Measurements from ENCODE around the gene SRRM2. TPM values are rescaled to one million over a fixed set of nuclear protein-coding genes. Genes with fewer than 3 reads are reported as not detected.

The SRRM2 gene
- total and polyA plus RNA-seq, 9 of the 15 experiments (the other 6 are each of a cell fraction or from before 2014, with no cell fraction given), result 26.7 to 563 (median 81.1) TPM

DNA sequence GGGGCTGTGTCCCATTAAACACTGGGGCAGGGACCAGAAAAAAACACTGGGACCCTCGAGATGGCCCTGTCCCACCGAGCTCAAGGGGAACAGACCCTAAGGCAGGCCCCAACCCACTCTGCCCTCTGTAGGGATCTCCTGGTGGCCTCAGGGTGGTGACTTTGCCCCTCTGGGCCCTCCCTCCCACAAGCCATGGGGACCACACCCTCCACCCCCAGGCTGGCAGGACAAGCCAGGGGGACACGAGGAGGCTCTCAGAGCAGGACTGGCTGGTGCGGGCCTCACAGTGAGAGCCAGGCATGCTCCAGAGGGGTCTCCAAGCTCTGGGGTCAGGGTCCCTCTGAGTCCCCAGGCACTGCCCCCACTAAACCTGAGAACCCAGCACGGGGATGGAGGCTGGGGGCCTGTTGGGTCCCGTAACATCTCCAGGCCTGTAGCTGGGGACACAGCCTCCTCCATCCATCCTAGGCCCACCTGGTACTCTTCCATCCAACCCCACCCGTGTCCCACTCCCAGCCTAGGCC, 14.5 kb upstream of the SRRM2 start:
- Histone ChIP-seq H3K79me2 (ENCODE audit: control insufficient read depth, insufficient read depth, low read length) (no peaks in the 10 kb centered on the region), H3K4me2 (ENCODE audit: insufficient read depth, low read length) (peak overlapping the region; percentile 6; the same call in 1 of the 2 replicates), H3K27me3 (ENCODE audit: control insufficient read depth in 2 of 2, insufficient read depth in 2 of 2, low read length in 2 of 2) (no peaks in the 10 kb centered on the region), H3K4me3 (no peak overlapping the region), H2AFZ (ENCODE audit: low read depth, low read length) (peak overlapping the region; percentile 80; the same call in 1 of the 2 replicates), H3K9ac (ENCODE audit: insufficient read depth in 1 of 2, low read depth in 2 of 2, low read length in 2 of 2) (peak overlapping the region in 1 of 2 experiments; percentile 90; a peak in 2 of 4 replicates), H3K9me3 (replicated peaks; ENCODE audit: control insufficient read depth, insufficient read depth, low read depth, low read length) (no peaks in the 10 kb centered on the region), H3K4me1 (replicated peaks in 1 of 2; ENCODE audit: control insufficient read depth in 2 of 2, insufficient read depth in 2 of 2, low read length in 2 of 2) (peaks cover 7 to 40% of the 10 kb centered on the region in 2 experiments; a peak in 4 of 5 replicates), H3K36me3 (ENCODE audit: control insufficient read depth, insufficient read depth, low read length) (no peaks in the 10 kb centered on the region), H4K20me1 (replicated peaks; ENCODE audit: control insufficient read depth, insufficient read depth, low read length) (no peaks in the 10 kb centered on the region), H3K27ac (ENCODE audit: extremely low read depth, low read depth, low read length) (no peak overlapping the region), H3K9me1 (ENCODE audit: control insufficient read depth, insufficient read depth, low read length) (no peaks in the 10 kb centered on the region)
- ATAC-seq (no peak), FAIRE-seq (no peak), DNase-seq (ENCODE audit: extremely low read depth in 1 of 4, low spot score in 3 of 4) (no peak)
- intact Hi-C loops (cut with micrococcal nuclease), result no loop called here
- ChIA-PET POLR2A (interaction anchor here (0.6 to 4.3 kb wide), 5 partner anchors 12 to 345 kb away, joined by 3 to 51 read pairs (median 4); partner anchors contain the start of gene SRRM2), CTCF (ENCODE audit: low intra/inter-chr PET ratio) (no interaction called here)
- BruUV-seq (replicated peaks), result no TSS peak
- in situ Hi-C loops (cut with MboI), result no loop called here
- TF ChIP-seq POLR2G (IDR thresholded peaks at IDR 0.05; ENCODE audit: low read depth, low read length) (peak; percentile 15; the same call in 1 of the 2 replicates), KLF1 (tag; IDR thresholded peaks at IDR 0.05) (no peak)
- WGBS (ENCODE audit: insufficient coverage, low coverage, missing lambda C conversion rate), result 56% methylated on average over 5 of the region's 7 CpGs

DNA sequence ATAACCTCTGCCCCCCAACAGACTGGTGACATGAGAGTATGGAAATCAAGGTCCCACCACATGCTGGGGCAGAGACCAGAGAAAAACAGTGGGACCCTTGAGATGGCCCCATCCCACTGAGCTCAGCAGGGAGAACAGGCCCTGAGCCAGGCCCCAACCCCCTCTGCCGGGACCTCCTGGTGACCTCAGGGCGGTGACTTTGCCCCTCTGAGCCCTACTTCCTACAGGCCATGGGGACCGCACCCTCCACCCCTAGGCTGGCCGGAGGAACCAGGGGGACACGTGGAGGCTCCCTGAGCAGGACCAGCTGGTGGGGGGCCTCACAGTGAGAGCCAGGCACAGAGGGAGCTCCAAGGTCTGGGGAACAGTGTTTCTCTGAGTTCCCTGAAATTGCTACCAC, 13.8 kb upstream of the SRRM2 start:
- H3K36me3 ChIP-seq (ENCODE audit: control insufficient read depth, insufficient read depth, low read length), result no peaks in the 10 kb centered on the region
- ChIA-PET POLR2A (interaction anchor here (0.6 to 4.3 kb wide), 6 partner anchors 13 to 344 kb away, joined by 3 to 51 read pairs (median 3); partner anchors contain the start of gene SRRM2), CTCF (ENCODE audit: low intra/inter-chr PET ratio) (interaction anchor here (0.6 kb wide), 1 partner anchor 10 kb away, joined by 3 read pairs; no protein-coding TSS in a partner anchor)
- H3K4me1 ChIP-seq (replicated peaks in 1 of 2; ENCODE audit: control insufficient read depth in 2 of 2, insufficient read depth in 2 of 2, low read length in 2 of 2), result peaks cover 7 to 43% of the 10 kb centered on the region in 2 experiments; a peak in 4 of 5 replicates
- peak overlapping the region; percentile 6; the same call in 1 of the 2 replicates for H3K4me2 ChIP-seq (ENCODE audit: insufficient read depth, low read length)
- no peaks in the 10 kb centered on the region for H3K79me2 ChIP-seq (ENCODE audit: control insufficient read depth, insufficient read depth, low read length)
- WGBS (ENCODE audit: insufficient coverage, low coverage, missing lambda C conversion rate), result 24% methylated on average over 5 of the region's 5 CpGs
- no peaks in the 10 kb centered on the region for H4K20me1 ChIP-seq (replicated peaks; ENCODE audit: control insufficient read depth, insufficient read depth, low read length)
- TF ChIP-seq ZNF23 (CRISPR knock-in tag; IDR thresholded peaks at IDR 0.05), result no peak
- TF ChIP-seq NR2C2 (CRISPR knock-in tag; IDR thresholded peaks at IDR 0.05), result no peak
- peak; percentile 35; the same call in 1 of the 2 replicates for TF ChIP-seq NR2C2 (tag; IDR thresholded peaks at IDR 0.05)
- peak; percentile 26; the same call in 1 of the 2 replicates for TF ChIP-seq POLR2G (IDR thresholded peaks at IDR 0.05; ENCODE audit: low read depth, low read length)
- peak; percentile 45; the same call in 1 of the 2 replicates for TF ChIP-seq NR2C1 (IDR thresholded peaks at IDR 0.05)
- no peak for TF ChIP-seq NR2C1 (tag; IDR thresholded peaks at IDR 0.05)
- 0 out of 4 replicates have a peak, but pooled peaks of 1 of the 2 experiments have one; percentile 15 for TF ChIP-seq SIN3A (IDR thresholded peaks at IDR 0.05; ENCODE audit: borderline replicate concordance in 2 of 2, control insufficient read depth in 1 of 2, low read depth in 2 of 2, low read length in 2 of 2)
- TF ChIP-seq ZNF282 (CRISPR knock-in tag; IDR thresholded peaks at IDR 0.05), result no peak
- no peak for TF ChIP-seq FOXJ2 (tag; IDR thresholded peaks at IDR 0.05)
- TF ChIP-seq, protein P1, sequence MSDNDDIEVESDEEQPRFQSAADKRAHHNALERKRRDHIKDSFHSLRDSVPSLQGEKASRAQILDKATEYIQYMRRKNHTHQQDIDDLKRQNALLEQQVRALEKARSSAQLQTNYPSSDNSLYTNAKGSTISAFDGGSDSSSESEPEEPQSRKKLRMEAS (CRISPR knock-in tag; IDR thresholded peaks at IDR 0.05), result 0 out of 2 replicates have a peak, but pooled peaks have one; percentile 9
- peak; percentile 49; the same call in 1 of the 2 replicates for TF ChIP-seq ZBTB7A (IDR thresholded peaks at IDR 0.05; ENCODE audit: borderline replicate concordance, control insufficient read depth, low read depth, low read length)
- peak overlapping the region; percentile 80 for H2AFZ ChIP-seq (ENCODE audit: low read depth, low read length)
- peak overlapping the region; percentile 23 to 90; a peak in 3 of 4 replicates for H3K9ac ChIP-seq (ENCODE audit: insufficient read depth in 1 of 2, low read depth in 2 of 2, low read length in 2 of 2)
- peak; percentile 68 for ATAC-seq
- peak overlapping the region; percentile 34; the same call in 1 of the 3 replicates for H3K27ac ChIP-seq (ENCODE audit: extremely low read depth, low read depth, low read length)
- no TSS peak for BruUV-seq (replicated peaks)
- intact Hi-C loops (cut with micrococcal nuclease) (no loop called here), in situ Hi-C loops (cut with MboI) (no loop called here)
- DNase-seq (ENCODE audit: extremely low read depth in 1 of 4, low spot score in 3 of 4), result peak; percentile 50 to 60 (median 56)
- no peaks in the 10 kb centered on the region for H3K9me3 ChIP-seq (replicated peaks; ENCODE audit: control insufficient read depth, insufficient read depth, low read depth, low read length)
- FAIRE-seq, result no peak
- no peaks in the 10 kb centered on the region for H3K27me3 ChIP-seq (ENCODE audit: control insufficient read depth in 2 of 2, insufficient read depth in 2 of 2, low read length in 2 of 2)
- no peaks in the 10 kb centered on the region for H3K9me1 ChIP-seq (ENCODE audit: control insufficient read depth, insufficient read depth, low read length)
- H3K4me3 ChIP-seq, result no peak overlapping the region
